Nephron (organoid): Measurements from ENCODE around the gene SH3GLB1.

Source experiments
- H3K27ac Mint-ChIP-seq, 3 experiments: 2 replicates each; pipeline ENCODE4 v1.8.0; 2020; ENCODE audit warnings: mixed read lengths in 3 of 3, mild to moderate bottlenecking in 2 of 3, moderate library complexity in 1 of 3
- H3K27me3 Mint-ChIP-seq: 2 replicates; pipeline ENCODE4 v1.8.0; 2021; ENCODE audit warnings: low read depth, mild to moderate bottlenecking, moderate library complexity, mixed read lengths
- H3K36me3 Mint-ChIP-seq: 2 replicates; pipeline ENCODE4 v1.8.0; 2020; ENCODE audit warnings: low read depth, mixed read lengths
- H3K4me1 Mint-ChIP-seq: 2 replicates; pipeline ENCODE4 v1.8.0; 2020; ENCODE audit warnings: mixed read lengths
- H3K4me3 Mint-ChIP-seq, 3 experiments: 2 replicates each; pipeline ENCODE4 v1.8.0; 2020; ENCODE audit warnings: mild to moderate bottlenecking in 3 of 3, mixed read lengths in 3 of 3, moderate library complexity in 2 of 3
- H3K9me3 Mint-ChIP-seq: 2 replicates; pipeline ENCODE4 v1.8.0; 2020; ENCODE audit warnings: mixed read lengths
- TF ChIP-seq, protein P1 (sequence below), 3 experiments: fragments of 200-600 bp; sonication (generic); IDR thresholded peaks; one replicate each; pipeline ENCODE4 v1.5.0; 2021; ENCODE audit warnings: antibody characterized with exemption in 3 of 3; ENCODE audit not compliant: unreplicated experiment in 3 of 3

The SH3GLB1 gene

GRCh38 chr1:86751923-86752322 lies 47.5 kb downstream of the SH3GLB1 start:
- H3K4me3 Mint-ChIP-seq, result no peak overlapping the region
- H3K9me3 Mint-ChIP-seq, result no peaks in the 10 kb centered on the region
- H3K27ac Mint-ChIP-seq, result no peak overlapping the region
- no peaks in the 10 kb centered on the region for H3K27me3 Mint-ChIP-seq
- peaks cover 14% of the 10 kb centered on the region for H3K4me1 Mint-ChIP-seq
- TF ChIP-seq, protein P1, sequence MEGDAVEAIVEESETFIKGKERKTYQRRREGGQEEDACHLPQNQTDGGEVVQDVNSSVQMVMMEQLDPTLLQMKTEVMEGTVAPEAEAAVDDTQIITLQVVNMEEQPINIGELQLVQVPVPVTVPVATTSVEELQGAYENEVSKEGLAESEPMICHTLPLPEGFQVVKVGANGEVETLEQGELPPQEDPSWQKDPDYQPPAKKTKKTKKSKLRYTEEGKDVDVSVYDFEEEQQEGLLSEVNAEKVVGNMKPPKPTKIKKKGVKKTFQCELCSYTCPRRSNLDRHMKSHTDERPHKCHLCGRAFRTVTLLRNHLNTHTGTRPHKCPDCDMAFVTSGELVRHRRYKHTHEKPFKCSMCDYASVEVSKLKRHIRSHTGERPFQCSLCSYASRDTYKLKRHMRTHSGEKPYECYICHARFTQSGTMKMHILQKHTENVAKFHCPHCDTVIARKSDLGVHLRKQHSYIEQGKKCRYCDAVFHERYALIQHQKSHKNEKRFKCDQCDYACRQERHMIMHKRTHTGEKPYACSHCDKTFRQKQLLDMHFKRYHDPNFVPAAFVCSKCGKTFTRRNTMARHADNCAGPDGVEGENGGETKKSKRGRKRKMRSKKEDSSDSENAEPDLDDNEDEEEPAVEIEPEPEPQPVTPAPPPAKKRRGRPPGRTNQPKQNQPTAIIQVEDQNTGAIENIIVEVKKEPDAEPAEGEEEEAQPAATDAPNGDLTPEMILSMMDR (IDR thresholded peaks at IDR 0.05; ENCODE audit: unreplicated experiment in 3 of 3), result no peak
- H3K36me3 Mint-ChIP-seq, result peaks cover 4% of the 10 kb centered on the region

DNA sequence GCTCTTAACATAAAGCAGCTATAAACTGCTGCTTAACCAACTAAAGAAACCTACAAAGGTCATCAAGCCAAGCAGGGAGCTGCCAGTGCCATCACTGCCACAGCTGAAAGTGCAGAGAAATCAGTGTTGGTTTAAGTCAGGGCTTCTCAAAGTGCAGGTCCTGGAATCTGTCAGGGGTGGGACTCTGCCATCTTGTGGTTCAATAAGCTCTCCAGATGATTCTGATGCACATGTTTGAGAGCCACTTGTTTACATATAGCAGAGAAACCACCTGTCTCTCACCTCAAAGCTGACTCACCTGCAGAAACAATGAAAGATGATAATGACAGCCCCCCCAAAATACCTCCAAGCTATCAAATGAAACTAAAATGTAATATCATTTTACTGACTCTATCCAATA lies 49.3 kb downstream of the SH3GLB1 start:
- no peaks in the 10 kb centered on the region for H3K27me3 Mint-ChIP-seq
- no peak overlapping the region for H3K4me3 Mint-ChIP-seq
- peaks cover 4% of the 10 kb centered on the region for H3K4me1 Mint-ChIP-seq
- no peaks in the 10 kb centered on the region for H3K36me3 Mint-ChIP-seq
- H3K9me3 Mint-ChIP-seq, result no peaks in the 10 kb centered on the region
- TF ChIP-seq, protein P1 (IDR thresholded peaks at IDR 0.05; ENCODE audit: unreplicated experiment in 3 of 3), result no peak
- no peak overlapping the region for H3K27ac Mint-ChIP-seq

GRCh38 chr1:86754265-86754974 lies 50.0 kb downstream of the SH3GLB1 start:
- TF ChIP-seq, protein P1 (IDR thresholded peaks at IDR 0.05; ENCODE audit: unreplicated experiment in 3 of 3), result no peak
- Mint-ChIP-seq H3K4me3 (no peak overlapping the region), H3K36me3 (no peaks in the 10 kb centered on the region), H3K27ac (no peak overlapping the region), H3K27me3 (no peaks in the 10 kb centered on the region), H3K9me3 (no peaks in the 10 kb centered on the region), H3K4me1 (peaks cover 4% of the 10 kb centered on the region)

GRCh38 chr1:86756062-86756406 lies 51.7 kb downstream of the SH3GLB1 start:
- TF ChIP-seq, protein P1 (IDR thresholded peaks at IDR 0.05; ENCODE audit: unreplicated experiment in 3 of 3), result no peak
- Mint-ChIP-seq H3K9me3 (peaks cover 3% of the 10 kb centered on the region), H3K27ac (no peak overlapping the region)

GRCh38 chr1:86757272-86757984 lies 53.1 kb downstream of the SH3GLB1 start:
- Mint-ChIP-seq H3K36me3 (no peaks in the 10 kb centered on the region), H3K4me1 (no peaks in the 10 kb centered on the region)
- TF ChIP-seq, protein P1 (IDR thresholded peaks at IDR 0.05; ENCODE audit: unreplicated experiment in 3 of 3), result no peak

More at GRCh38 chr1:86756062-86756406, 51.7 kb downstream of the SH3GLB1 start:
- H3K4me1 Mint-ChIP-seq, result no peaks in the 10 kb centered on the region
- H3K36me3 Mint-ChIP-seq, result no peaks in the 10 kb centered on the region
- H3K27me3 Mint-ChIP-seq, result no peaks in the 10 kb centered on the region
- H3K4me3 Mint-ChIP-seq, result no peak overlapping the region

More at GRCh38 chr1:86757272-86757984, 53.1 kb downstream of the SH3GLB1 start:
- Mint-ChIP-seq H3K27me3 (peaks cover 3% of the 10 kb centered on the region), H3K27ac (no peak overlapping the region), H3K9me3 (peaks cover 3% of the 10 kb centered on the region), H3K4me3 (no peak overlapping the region)
